ENCODE measurements around the gene PTTG1.

The PTTG1 gene

GRCh38 chr5:160384681-160385080 lies 37.0 kb upstream of the PTTG1 start:
- no peak for TF ChIP-seq SIN3A (IDR thresholded peaks at IDR 0.05; ENCODE audit: borderline replicate concordance, insufficient read depth, low read length)
- TF ChIP-seq TAF1 (IDR thresholded peaks at IDR 0.05; ENCODE audit: borderline replicate concordance, insufficient read depth, low read length), result no peak
- no peak for TF ChIP-seq FOXP2 (optimal IDR thresholded peaks at IDR 0.05; ENCODE audit: borderline replicate concordance, extremely low read depth, extremely low read length, insufficient read depth)
- no peak for TF ChIP-seq REST (IDR thresholded peaks at IDR 0.05; ENCODE audit: insufficient read depth in 1 of 2, low read depth in 2 of 2, low read length in 2 of 2)
- no peak for TF ChIP-seq POLR2AphosphoS5 (IDR thresholded peaks at IDR 0.05; ENCODE audit: low read depth, low read length)

GRCh38 chr5:160385496-160385895 lies 36.2 kb upstream of the PTTG1 start:
- TF ChIP-seq SIN3A (IDR thresholded peaks at IDR 0.05; ENCODE audit: borderline replicate concordance, insufficient read depth, low read length) (no peak), REST (IDR thresholded peaks at IDR 0.05; ENCODE audit: insufficient read depth in 1 of 2, low read depth in 2 of 2, low read length in 2 of 2) (no peak), FOXP2 (optimal IDR thresholded peaks at IDR 0.05; ENCODE audit: borderline replicate concordance, extremely low read depth, extremely low read length, insufficient read depth) (no peak), POLR2AphosphoS5 (IDR thresholded peaks at IDR 0.05; ENCODE audit: low read depth, low read length) (no peak), TAF1 (IDR thresholded peaks at IDR 0.05; ENCODE audit: borderline replicate concordance, insufficient read depth, low read length) (no peak)

GRCh38 chr5:160387445-160387844 lies 34.2 kb upstream of the PTTG1 start:
- no peak for TF ChIP-seq REST (IDR thresholded peaks at IDR 0.05; ENCODE audit: insufficient read depth in 1 of 2, low read depth in 2 of 2, low read length in 2 of 2)
- no peak for TF ChIP-seq SIN3A (IDR thresholded peaks at IDR 0.05; ENCODE audit: borderline replicate concordance, insufficient read depth, low read length)
- TF ChIP-seq TAF1 (IDR thresholded peaks at IDR 0.05; ENCODE audit: borderline replicate concordance, insufficient read depth, low read length), result no peak
- no peak for TF ChIP-seq POLR2AphosphoS5 (IDR thresholded peaks at IDR 0.05; ENCODE audit: low read depth, low read length)
- no peak for TF ChIP-seq FOXP2 (optimal IDR thresholded peaks at IDR 0.05; ENCODE audit: borderline replicate concordance, extremely low read depth, extremely low read length, insufficient read depth)

GRCh38 chr5:160390787-160391696 lies 30.6 kb upstream of the PTTG1 start:
- TF ChIP-seq FOXP2 (optimal IDR thresholded peaks at IDR 0.05; ENCODE audit: borderline replicate concordance, extremely low read depth, extremely low read length, insufficient read depth) (no peak), REST (IDR thresholded peaks at IDR 0.05; ENCODE audit: insufficient read depth in 1 of 2, low read depth in 2 of 2, low read length in 2 of 2) (no peak), SIN3A (IDR thresholded peaks at IDR 0.05; ENCODE audit: borderline replicate concordance, insufficient read depth, low read length) (no peak), TAF1 (IDR thresholded peaks at IDR 0.05; ENCODE audit: borderline replicate concordance, insufficient read depth, low read length) (no peak), POLR2AphosphoS5 (IDR thresholded peaks at IDR 0.05; ENCODE audit: low read depth, low read length) (no peak)

Data from PFSK-1 (cell line).